Left hindlimb (tissue), 1 donor: ENCODE measurements around the gene KCTD8.
"Not testable (repeated sequence)": the region's sequence is repeated elsewhere in the genome, so short reads cannot be mapped to it uniquely, and the experiment has no call there.

Source experiments
- DNase-seq: peaks from one replicate; pipeline ENCODE4 v3.0.0-alpha.2; 2018

Gene KCTD8

GRCh38 chr4:44320833-44321232 is 127.8 kb downstream of the KCTD8 start:
- DNase-seq = no peak

- DNase-seq = no peak
Measured at GRCh38 chr4:44319129-44319528, 129.5 kb downstream of the KCTD8 start.

- DNase-seq = no peak
Measured at GRCh38 chr4:44313702-44314101, 134.9 kb downstream of the KCTD8 start.

- DNase-seq = no peak
Measured at GRCh38 chr4:44287505-44287904, 161.1 kb downstream of the KCTD8 start.

- no peak for DNase-seq
Measured at GRCh38 chr4:44279469-44279868, 169.1 kb downstream of the KCTD8 start.

GRCh38 chr4:44279066-44279465 is 169.5 kb downstream of the KCTD8 start:
- DNase-seq = no peak

- no peak for DNase-seq
Measured at GRCh38 chr4:44257461-44257860, 191.1 kb downstream of the KCTD8 start.

- no peak for DNase-seq
Measured at GRCh38 chr4:44256414-44256813, 192.2 kb downstream of the KCTD8 start.

- no peak for DNase-seq
Measured at GRCh38 chr4:44237643-44238042, 211.0 kb downstream of the KCTD8 start.

- DNase-seq = no peak
Measured at GRCh38 chr4:44235897-44236296, 212.7 kb downstream of the KCTD8 start.

GRCh38 chr4:44232262-44232661 is 216.3 kb downstream of the KCTD8 start:
- DNase-seq = no peak

- DNase-seq = no peak
Measured at GRCh38 chr4:44231006-44231405, 217.6 kb downstream of the KCTD8 start.

- no peak for DNase-seq
Measured at GRCh38 chr4:44228326-44228725, 220.3 kb downstream of the KCTD8 start.

GRCh38 chr4:44221407-44221806 is 227.2 kb downstream of the KCTD8 start:
- DNase-seq = no peak

- no peak for DNase-seq
Measured at GRCh38 chr4:44210750-44211149, 237.9 kb downstream of the KCTD8 start.

- no peak for DNase-seq
Measured at GRCh38 chr4:44196796-44197195, 251.8 kb downstream of the KCTD8 start.

- no peak for DNase-seq
Measured at GRCh38 chr4:44194365-44194764, 254.2 kb downstream of the KCTD8 start.

- DNase-seq = no peak
Measured at GRCh38 chr4:44186850-44187246, 261.8 kb downstream of the KCTD8 start.

- DNase-seq = no peak
Measured at GRCh38 chr4:44186096-44186849, 262.3 kb downstream of the KCTD8 start.

- not testable (repeated sequence) for DNase-seq
Measured at GRCh38 chr4:44181491-44182349, 266.9 kb downstream of the KCTD8 start.

GRCh38 chr4:44167766-44168165 is 280.8 kb downstream of the KCTD8 start:
- not testable (repeated sequence) for DNase-seq

GRCh38 chr4:44165938-44166337 is 282.7 kb downstream of the KCTD8 start:
- DNase-seq = no peak

- no peak for DNase-seq
Measured at GRCh38 chr4:44162538-44163270, 285.9 kb downstream of the KCTD8 start.
